Transverse colon (tissue), 4 donors: Measurements from ENCODE around the gene CADPS2.

Experiments used
- CTCF ChIP-seq, 5 experiments: fragments of 200-600 bp in 3 of 5; fragments of 450-650 bp in 2 of 5; sonication (generic) in 3 of 5; IDR thresholded peaks; 1 replicate in 2 of 5; 2 replicates in 3 of 5; pipeline ENCODE4 v1.5.1; 2016 to 2017; ENCODE audit warnings: antibody characterized with exemption in 5 of 5, inconsistent platforms in 3 of 5, mild to moderate bottlenecking in 2 of 5, moderate library complexity in 1 of 5
- EP300 ChIP-seq: sonication (generic); formaldehyde crosslinking; IDR thresholded peaks from one replicate; pipeline ENCODE4 v1.6.1; 2017; ENCODE audit warnings: antibody characterized with exemption, low read depth
- POLR2AphosphoS5 ChIP-seq, 3 donors: sonication (generic); formaldehyde crosslinking; IDR thresholded peaks; one replicate each; pipeline ENCODE4 v1.6.1; 2016; ENCODE audit warnings: antibody characterized with exemption in 3 of 3

- TF ChIP-seq CTCF (IDR thresholded peaks at IDR 0.05) (no peak), EP300 (no peak), POLR2AphosphoS5 (IDR thresholded peaks at IDR 0.05) (no peak)
These were observed 455.6 kb downstream of the CADPS2 start for GRCh38 chr7:122430710-122431109.
